Middle frontal gyrus (tissue), 1 donor: ENCODE data around the gene PHF20.
A peak's percentile ranks its signal among the peaks of the same experiment; 100 is the strongest.
"Not testable (repeated sequence)": the region's sequence is repeated elsewhere in the genome, so short reads cannot be mapped to it uniquely, and the experiment has no call there.

ENCODE experiments used
- DNase-seq: peaks from one replicate; pipeline ENCODE4 v3.0.0-alpha.2; 2015; ENCODE audit warnings: low spot score; ENCODE audit errors: extremely low spot score

Gene PHF20

DNA sequence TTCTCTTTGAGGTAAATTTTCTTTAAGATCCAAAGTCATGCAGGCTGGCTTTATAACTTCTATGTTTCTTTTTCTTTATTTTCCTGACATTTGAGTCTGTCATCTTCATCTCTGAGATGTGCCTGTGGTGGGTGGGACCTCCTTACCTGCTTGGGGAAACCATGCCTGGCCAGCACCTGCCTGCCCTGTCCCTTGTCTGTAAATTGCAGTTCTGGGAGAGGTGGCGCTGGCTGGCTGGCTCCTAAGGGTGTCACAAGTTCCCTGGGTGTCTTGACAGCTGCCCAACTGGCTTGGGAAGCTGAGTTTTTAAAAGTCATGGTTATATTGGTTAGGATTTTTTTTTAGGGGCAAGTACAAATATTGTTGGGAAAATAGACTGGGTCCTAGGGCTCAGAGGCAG, 146.2 kb downstream of the PHF20 start:
- no peak for DNase-seq

DNA sequence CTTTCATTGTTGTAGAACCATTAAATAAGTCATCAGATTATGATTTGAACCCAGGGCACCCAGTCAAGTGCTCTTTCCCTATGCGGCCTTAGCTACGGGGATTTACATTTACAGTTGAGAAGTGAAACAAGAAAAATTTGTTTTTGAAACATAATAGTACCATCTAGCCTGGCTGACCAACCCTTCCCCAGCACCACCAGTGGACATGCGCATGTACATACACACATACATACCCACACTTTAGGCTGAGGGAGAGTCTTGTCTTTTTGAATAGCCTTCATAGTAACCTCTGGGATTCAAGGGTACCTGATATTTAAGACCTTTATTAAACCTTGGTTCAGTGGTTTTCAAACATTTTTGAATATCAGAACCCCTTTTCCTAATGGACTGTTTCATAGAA, 148.7 kb downstream of the PHF20 start:
- no peak for DNase-seq

GRCh38 chr20:35929301-35929700, 157.5 kb downstream of the PHF20 start:
- DNase-seq: no peak

GRCh38 chr20:35934050-35934449, 162.2 kb downstream of the PHF20 start:
- DNase-seq: no peak

DNA sequence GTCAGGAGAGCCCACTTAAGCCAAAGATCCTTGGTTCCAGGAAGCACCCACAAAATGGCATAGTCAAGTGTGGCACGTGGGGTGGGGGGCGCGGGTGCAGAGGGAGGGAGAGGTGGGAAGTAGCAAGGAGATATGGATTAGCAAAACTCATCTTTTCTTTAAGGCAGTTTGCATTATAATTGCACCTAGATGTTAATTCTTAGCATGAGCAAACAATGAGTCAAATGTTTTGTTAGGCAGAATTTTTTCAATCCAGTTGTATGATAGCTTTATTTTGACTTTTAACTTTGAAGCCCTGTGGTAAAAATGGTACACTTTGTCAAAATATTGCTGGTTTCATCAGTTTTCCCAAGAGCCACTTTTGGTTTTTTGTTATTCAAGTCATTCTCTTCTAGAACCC, 167.4 kb downstream of the PHF20 start:
- no peak for DNase-seq

GRCh38 chr20:35941620-35942019, 169.8 kb downstream of the PHF20 start:
- no peak for DNase-seq

DNA sequence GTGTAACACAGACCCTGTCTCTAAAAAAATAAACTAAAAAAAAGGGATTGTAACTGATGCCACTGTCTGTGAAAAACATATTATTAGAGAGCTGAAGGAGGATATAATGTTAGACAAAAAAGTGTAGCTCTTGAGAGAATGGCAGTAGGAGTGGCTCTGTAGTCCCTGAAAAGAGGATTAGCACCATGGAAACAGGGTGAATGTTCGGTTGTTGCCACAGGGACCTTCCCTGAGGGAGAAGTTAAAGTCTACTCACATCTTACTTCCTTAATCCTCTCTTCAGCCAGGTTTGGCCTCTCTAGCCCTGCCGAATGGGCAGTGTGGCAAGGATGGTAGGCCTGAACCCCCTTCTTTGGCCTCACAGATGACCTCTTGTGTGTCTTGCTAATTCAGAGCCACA, 170.4 kb downstream of the PHF20 start:
- DNase-seq: no peak

DNA sequence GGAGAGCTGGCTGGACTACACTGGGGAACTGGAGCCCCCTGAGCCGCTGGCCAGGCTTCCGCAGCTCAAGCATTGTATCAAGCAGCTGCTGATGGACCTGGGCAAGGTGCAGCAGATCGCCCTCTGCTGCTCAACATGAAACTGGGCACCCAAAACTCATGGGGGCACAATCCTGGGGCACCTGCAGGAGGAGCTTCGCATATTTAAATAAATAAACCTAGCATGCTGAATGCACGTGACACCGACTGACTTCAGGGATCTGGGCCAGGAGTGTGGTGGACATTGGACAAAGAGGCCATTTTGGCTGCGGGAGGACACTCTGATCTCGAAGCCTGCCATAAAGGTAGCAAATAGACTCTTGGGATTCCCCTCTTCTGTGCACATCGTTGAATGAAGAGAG, 175.7 kb downstream of the PHF20 start:
- DNase-seq: no peak

DNA sequence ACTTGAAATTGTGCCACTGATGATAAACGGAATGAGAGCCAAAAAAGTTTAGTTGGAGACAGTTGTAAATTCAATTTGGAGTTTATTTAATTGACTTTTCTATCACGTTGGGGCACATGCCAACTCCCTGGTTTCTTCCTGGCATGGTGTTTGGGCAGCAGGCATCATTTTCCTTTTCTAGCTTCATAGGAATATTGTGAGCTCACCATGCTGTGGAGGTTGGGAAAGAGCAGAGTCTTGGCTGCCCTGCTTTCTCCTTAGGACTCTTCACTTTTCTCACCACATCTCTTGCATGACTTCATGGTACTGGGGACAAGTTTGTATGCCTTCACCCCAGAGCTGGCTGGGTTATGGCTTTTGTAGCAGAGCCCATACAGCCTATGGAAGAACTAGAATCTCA, 176.1 kb downstream of the PHF20 start:
- no peak for DNase-seq

DNA sequence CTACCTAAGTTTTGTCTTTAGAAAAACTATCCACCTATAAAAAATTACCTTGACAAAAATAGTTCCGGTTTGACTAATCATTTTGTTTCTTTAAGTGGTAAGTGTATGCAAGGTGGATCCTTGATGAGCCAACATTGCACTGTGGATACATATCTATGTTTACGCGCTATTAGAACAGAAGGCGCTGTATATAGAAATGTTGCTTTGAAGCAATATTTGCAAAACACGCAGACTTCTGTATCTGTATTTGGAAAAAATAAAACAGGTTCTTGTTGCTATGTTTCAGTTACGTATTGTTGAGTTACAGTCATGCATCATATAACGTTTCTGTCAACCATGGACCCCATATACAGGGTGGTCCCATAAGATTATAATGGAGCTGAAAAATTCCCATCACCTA, 178.3 kb downstream of the PHF20 start:
- DNase-seq: no peak

DNA sequence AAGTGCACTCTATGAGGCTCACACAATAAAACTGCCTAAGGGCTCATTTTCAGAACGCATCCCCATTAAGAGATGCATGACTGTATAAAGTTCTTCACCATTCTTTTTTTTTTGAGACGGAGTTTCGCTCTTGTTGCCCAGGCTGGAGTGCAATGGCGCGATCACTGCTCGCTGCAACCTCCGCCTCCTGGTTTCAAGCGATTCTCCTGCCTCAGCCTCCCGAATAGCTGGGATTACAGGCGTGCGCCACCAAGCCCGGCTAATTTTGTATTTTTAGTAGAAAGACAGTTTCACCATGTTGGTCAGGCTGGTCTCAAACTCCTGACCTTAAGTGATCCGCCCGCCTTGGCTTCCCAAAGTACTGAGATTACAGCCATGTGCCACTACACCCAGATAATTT, 180.3 kb downstream of the PHF20 start:
- not testable (repeated sequence) for DNase-seq

DNA sequence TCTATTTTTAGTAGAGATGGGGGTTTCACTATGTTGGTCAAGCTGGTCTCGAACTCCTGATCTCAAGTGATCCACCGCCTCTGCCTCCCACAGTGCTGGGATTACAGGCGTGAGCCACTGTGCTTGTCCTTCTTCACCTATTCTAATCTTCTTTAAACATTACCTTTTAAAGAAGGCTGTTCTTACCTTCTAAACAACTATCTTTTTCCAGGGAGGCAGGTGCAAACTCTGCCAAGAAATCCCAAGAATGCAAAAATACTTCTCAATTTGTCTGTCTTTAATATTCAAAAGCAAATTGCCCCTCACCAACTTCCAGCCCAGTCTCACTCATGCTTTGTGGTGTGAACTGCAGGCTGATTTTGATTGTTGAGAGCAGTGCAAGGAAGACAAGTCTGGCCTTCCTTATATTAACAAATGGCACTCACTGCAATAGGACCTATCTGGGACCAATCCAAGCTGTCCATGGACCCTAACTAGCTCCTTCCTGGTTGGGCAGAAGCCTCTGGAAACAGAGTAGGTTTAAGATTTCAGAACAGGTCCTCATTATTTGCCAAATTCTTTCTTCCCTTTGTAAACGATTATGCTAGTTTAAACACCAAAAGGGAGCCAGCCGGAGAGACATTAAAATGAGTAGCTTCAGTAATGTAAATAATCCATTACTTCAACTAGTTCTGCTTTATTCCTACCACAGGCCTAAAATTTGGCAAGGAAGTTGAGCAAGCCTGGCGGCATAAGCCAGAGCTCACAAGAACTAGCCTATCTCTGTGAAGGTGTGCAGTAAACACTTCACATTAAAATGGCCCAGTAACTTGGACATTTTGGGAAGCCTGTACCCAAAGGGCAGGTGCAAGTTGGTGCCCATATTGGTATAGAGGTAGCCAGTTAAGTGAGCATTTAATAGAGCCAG, 180.9 kb downstream of the PHF20 start:
- no peak for DNase-seq

DNA sequence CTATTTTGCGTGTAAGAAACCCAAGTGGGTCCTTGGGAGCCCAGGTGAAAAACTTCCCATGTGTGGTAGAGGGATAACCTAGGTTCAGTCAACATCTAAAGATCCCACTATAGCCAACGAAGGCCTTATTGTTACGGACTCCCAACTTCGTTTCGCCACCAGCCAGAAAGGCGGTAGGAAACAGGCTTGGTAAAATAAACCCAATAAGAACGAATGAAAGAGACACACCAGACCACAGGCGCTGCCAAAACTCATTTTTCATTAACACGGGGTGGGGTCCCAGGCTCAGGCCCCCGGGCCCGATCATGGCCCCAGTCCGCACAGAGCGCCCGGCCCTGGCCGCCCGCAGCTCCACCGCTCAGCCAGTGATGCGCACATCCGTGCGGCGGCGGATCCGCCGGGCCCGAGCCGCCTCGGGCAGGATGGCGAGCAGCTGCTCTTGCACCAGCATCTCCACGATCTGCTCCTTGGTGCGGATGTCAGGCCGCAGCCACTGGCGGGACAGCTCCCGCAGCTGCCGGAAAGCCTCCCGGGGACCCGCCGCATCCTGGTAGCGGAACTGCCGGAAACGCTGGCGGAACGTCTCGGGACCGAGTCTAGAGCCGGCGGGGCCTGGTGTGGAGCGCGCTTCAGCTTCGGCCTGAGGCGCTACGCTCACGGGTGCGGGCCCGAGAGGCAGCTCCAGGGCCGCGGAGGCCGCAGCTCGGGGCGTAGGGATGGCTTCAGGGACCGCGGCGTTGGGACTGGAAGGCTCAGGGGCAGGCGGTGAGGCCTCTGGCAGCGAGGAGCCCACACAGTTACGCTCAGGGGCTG, 181.8 kb downstream of the PHF20 start:
- no peak for DNase-seq

- DNase-seq: peak; percentile 94
Measured at GRCh38 chr20:35954200-35954906, 182.5 kb downstream of the PHF20 start, which contains the start of gene SCAND1. Gene SCAND1, minus strand, starts transcription at chr20:35954502. Its CDS starts 218 bp downstream, at chr20:35954284.

- DNase-seq: peak; percentile 13
Measured at GRCh38 chr20:35954907-35955251, 183.1 kb downstream of the PHF20 start.

GRCh38 chr20:35956616-35957015, 184.8 kb downstream of the PHF20 start:
- no peak for DNase-seq

DNA sequence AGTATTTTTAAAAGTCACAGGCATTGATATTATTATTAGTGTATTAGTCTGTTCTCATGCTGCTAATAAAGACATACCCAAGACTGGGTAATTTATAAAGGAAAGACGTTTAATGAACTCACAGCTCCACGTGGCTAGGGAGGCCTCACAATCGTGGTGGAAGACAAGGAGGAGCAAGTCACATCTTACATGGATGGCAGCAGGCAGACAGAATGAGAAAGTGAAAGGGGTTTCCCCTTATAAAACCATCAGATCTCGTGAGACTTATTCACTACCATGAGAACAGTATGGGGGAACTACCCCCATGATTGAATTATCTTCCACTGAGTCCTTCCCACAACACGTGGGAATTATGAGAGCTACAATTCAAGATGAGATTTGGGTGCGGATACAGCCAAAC, 187.5 kb downstream of the PHF20 start:
- DNase-seq: not testable (repeated sequence)

- no peak for DNase-seq
Measured at GRCh38 chr20:35963878-35964277, 192.1 kb downstream of the PHF20 start.

DNA sequence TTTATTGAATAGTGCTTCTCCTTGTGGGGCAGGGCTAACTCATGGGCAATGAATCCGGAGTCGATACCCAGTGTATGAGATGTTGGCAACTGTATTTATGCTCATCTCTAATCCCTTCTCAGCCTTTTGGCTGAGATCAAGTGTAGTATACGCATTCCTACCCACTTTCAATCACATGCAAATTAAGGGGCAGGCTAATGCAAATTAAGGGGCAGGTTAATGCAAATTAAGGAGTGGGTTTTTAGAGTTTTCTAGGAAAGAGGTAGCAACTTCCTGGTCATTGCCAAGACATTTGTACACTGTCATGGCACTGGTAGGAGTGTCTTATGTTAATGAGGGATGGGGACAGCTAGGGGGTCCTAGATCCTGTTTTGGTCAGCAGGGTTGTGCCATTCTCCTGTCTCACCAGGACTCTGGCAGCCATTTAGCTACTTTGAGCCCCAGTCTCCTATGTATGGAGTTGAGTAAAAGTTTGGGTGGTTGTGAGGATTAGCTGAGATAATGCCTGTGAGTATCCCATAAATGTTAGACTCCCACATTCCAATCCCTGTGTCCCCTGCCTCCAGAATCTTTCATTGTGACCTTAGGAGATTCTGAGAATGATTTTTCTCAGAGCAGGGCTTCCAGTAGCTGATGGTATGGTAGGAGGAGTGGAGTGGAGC, 196.3 kb downstream of the PHF20 start, which contains the start of gene CNBD2:
Gene CNBD2, plus strand, starts transcription at position 612 of the 662 bp plus-strand sequence. CDS start 173 bp downstream, outside the sequence.
- no peak for DNase-seq

DNA sequence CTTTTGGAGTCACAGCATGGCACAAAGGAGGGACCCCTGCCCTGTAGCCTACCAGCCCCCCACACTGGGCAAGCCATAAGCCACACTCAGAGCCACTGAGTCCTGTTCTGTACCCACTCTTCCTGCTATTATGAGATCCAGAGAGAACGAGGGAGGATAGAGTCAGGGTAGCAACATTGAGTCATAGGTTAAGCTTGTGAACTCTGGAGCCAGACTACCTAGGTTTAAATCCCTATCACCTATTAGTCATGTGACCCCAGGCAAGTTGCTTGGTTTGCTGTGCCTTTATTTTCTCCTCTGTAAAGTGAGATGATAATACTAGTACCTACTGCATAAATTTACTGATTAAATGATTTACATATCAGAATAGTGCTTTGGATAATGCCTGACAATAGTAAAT, 197.1 kb downstream of the PHF20 start:
- DNase-seq: no peak

GRCh38 chr20:35971981-35972380, 200.2 kb downstream of the PHF20 start:
- DNase-seq: no peak
